HG02973 (cell line): ENCODE measurements around the gene RUNX1.
A peak's percentile ranks its signal among the peaks of the same experiment; 100 is the strongest.

Source experiments
- ATAC-seq: cut with Tn5 transposase; IDR thresholded peaks from one replicate; pipeline ENCODE4 v1.9.1; 2021; ENCODE audit warnings: moderate library complexity; ENCODE audit not compliant: unreplicated experiment

The RUNX1 gene

GRCh38 chr21:34927992-34928391, 121.1 kb downstream of the RUNX1 start:
- no peak for ATAC-seq

- ATAC-seq: no peak
Observed at GRCh38 chr21:34926803-34927467, 122.2 kb downstream of the RUNX1 start.

GRCh38 chr21:34925597-34925996, 123.5 kb downstream of the RUNX1 start:
- ATAC-seq: no peak

- ATAC-seq: no peak
Observed at GRCh38 chr21:34924771-34925419, 124.2 kb downstream of the RUNX1 start.

GRCh38 chr21:34924194-34924593, 124.9 kb downstream of the RUNX1 start:
- ATAC-seq: no peak

GRCh38 chr21:34923626-34924025, 125.5 kb downstream of the RUNX1 start:
- no peak for ATAC-seq

- ATAC-seq: no peak
Observed at GRCh38 chr21:34923202-34923601, 125.9 kb downstream of the RUNX1 start.

- ATAC-seq: no peak
Observed at GRCh38 chr21:34922479-34922878, 126.6 kb downstream of the RUNX1 start.

GRCh38 chr21:34921151-34921550, 128.0 kb downstream of the RUNX1 start:
- no peak for ATAC-seq

GRCh38 chr21:34919406-34919805, 129.7 kb downstream of the RUNX1 start:
- no peak for ATAC-seq

GRCh38 chr21:34916446-34916845, 132.7 kb downstream of the RUNX1 start:
- ATAC-seq: no peak

GRCh38 chr21:34915364-34915841, 133.7 kb downstream of the RUNX1 start:
- ATAC-seq: no peak

- ATAC-seq: no peak
Observed at GRCh38 chr21:34914239-34914638, 134.9 kb downstream of the RUNX1 start.

GRCh38 chr21:34913811-34914210, 135.3 kb downstream of the RUNX1 start:
- no peak for ATAC-seq

GRCh38 chr21:34912022-34912945, 136.8 kb downstream of the RUNX1 start:
- peak; percentile 52 for ATAC-seq

GRCh38 chr21:34911360-34911759, 137.7 kb downstream of the RUNX1 start:
- no peak for ATAC-seq

- ATAC-seq: no peak
Observed at GRCh38 chr21:34910396-34910795, 138.7 kb downstream of the RUNX1 start.

GRCh38 chr21:34909492-34910292, 139.4 kb downstream of the RUNX1 start:
- no peak for ATAC-seq

GRCh38 chr21:34908419-34909055, 140.6 kb downstream of the RUNX1 start:
- no peak for ATAC-seq
